Activated naive CD8-positive, alpha-beta T cell treated with anti-CD3 and anti-CD28 coated beads, Interleukin-2, amount 50 U/mL, for 24 hours (primary cell): ENCODE measurements around the gene DONSON.
"Not testable (repeated sequence)": the region's sequence is repeated elsewhere in the genome, so short reads cannot be mapped to it uniquely, and the experiment has no call there.

ENCODE experiments used
- ATAC-seq: fragments of 150-1000 bp; cut with Tn5 transposase; one replicate; pipeline ENCODE4 v1.10.0; 2021
- DNase-seq: peaks from one replicate; pipeline ENCODE4 v3.0.0; 2021
- H3K27ac Mint-ChIP-seq: one replicate; pipeline ENCODE4 v1.8.0; 2021; ENCODE audit warnings: mild to moderate bottlenecking, mixed read lengths
- H3K27me3 Mint-ChIP-seq: one replicate; pipeline ENCODE4 v1.8.0; 2021; ENCODE audit warnings: mixed read lengths
- H3K36me3 Mint-ChIP-seq: one replicate; pipeline ENCODE4 v1.8.0; 2021; ENCODE audit warnings: low read depth, mixed read lengths
- H3K4me1 Mint-ChIP-seq: one replicate; pipeline ENCODE4 v1.8.0; 2021; ENCODE audit warnings: mixed read lengths
- H3K4me3 Mint-ChIP-seq: one replicate; pipeline ENCODE4 v1.8.0; 2021; ENCODE audit warnings: mild to moderate bottlenecking, moderate library complexity, mixed read lengths
- H3K9me3 Mint-ChIP-seq: one replicate; pipeline ENCODE4 v1.8.0; 2021; ENCODE audit warnings: mixed read lengths

The DONSON gene

DNA sequence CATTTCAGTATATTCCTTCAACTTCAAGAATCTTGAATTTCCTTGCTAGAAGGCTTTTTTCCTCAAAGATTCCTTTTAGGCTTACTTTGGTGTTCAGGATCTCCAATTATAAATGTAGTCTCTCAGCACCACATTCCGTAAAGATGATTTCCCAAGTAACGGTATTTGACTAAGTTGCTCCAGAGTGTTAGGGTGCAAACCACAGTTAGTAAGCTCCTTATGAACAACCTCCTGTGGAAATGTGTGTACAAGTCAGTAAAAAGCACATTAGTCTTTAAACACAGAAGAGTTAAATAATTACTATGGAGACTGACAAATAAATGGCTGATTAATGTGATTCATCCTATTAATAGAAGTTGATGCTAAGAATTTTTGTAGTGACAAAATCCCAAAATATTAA, 10.3 kb downstream of the DONSON start:
- Mint-ChIP-seq H3K9me3 (no peaks in the 10 kb centered on the region), H3K27me3 (no peaks in the 10 kb centered on the region), H3K36me3 (peaks cover 50% of the 10 kb centered on the region), H3K27ac (peak overlapping the region; percentile 71), H3K4me1 (peaks cover 13% of the 10 kb centered on the region), H3K4me3 (no peak overlapping the region)
- ATAC-seq: no peak
- no peak for DNase-seq

DNA sequence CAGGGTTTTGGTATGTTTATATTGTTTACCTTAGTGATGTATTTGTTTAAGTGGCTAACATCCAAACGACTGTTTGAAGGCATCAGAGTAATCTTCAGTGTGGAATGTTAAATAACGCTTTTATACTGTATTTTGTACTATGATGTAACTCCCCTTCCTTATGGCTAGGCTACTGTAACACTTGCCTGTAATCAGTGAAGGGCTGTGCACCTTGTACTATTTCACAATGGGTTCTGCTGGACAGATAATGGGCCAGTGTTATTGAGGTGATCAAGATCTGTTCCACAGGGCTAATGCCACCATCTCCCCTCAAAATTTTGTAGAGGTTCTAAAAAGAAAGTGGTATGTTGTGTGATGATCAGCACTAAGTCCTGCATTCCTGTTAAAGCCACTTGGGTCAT, 11.7 kb downstream of the DONSON start:
- not testable (repeated sequence) for H3K27me3 Mint-ChIP-seq, H3K9me3 Mint-ChIP-seq, H3K4me3 Mint-ChIP-seq, DNase-seq, H3K27ac Mint-ChIP-seq, ATAC-seq
- H3K4me1 Mint-ChIP-seq: peaks cover 17% of the 10 kb centered on the region
- peaks cover 52% of the 10 kb centered on the region for H3K36me3 Mint-ChIP-seq

DNA sequence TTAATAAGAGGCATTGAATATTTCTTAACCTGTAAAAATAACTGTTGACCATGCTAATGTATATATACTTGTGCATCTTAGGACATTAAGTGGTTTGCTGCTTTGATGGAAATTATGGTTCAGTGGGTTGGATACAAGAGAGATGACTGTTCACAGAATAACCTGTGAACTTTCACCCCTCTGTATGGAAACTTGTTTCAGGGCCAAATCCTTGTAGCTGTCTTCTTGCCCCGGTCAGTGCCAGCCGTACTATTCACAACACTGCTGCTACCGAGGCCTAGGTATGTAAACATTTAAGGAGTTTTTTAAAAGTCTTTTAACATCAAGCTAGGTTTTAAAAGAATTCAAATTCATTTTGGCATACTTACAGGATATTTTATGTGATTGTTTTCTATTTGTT, 16.1 kb downstream of the DONSON start:
- H3K27me3 Mint-ChIP-seq: no peaks in the 10 kb centered on the region
- H3K27ac Mint-ChIP-seq: no peak overlapping the region
- H3K4me1 Mint-ChIP-seq: peaks cover 10% of the 10 kb centered on the region
- no peaks in the 10 kb centered on the region for H3K9me3 Mint-ChIP-seq
- DNase-seq: no peak
- H3K36me3 Mint-ChIP-seq: peaks cover 56% of the 10 kb centered on the region
- H3K4me3 Mint-ChIP-seq: no peak overlapping the region
- ATAC-seq: peak; percentile 33

DNA sequence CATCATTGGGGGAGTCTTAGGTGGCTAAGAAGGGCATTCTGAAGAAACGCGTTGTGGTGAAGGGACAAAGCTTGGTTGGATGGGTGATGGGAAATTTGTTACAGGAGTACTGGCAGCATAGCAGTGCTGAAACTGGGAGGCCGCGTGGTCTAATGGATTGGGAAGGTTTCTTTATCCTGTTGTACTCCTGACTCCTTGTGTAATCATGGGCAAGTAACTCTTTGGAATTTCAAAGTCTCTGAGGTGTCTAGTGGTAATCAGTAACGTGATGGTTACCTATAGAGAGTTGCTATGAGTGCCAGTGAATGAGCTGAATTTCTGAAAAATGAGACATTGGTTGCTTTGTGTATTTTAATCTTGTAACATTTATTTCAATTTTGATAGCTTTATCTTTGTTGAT, 18.5 kb downstream of the DONSON start:
- Mint-ChIP-seq H3K36me3 (peaks cover 57% of the 10 kb centered on the region), H3K27ac (peak overlapping the region; percentile 66), H3K4me1 (peaks cover 15% of the 10 kb centered on the region)

DNA sequence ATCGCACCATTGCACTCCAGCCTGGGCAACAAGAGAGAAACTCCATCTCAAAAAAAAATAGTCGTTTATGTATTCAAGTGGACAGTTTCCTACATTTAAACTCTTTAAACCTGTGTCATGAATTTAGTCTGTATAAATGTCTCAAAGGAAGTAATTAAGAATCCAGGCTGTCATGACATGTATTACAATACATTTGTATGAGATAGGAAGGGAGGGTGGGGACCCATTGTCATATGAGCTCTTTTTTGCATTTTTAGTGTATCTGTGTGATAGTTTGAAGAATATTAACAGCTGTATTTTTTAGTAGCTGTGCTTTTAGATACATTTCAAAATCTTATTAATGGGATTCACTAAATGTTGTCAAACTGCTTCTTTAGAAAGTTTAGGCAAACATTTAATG, 20.0 kb downstream of the DONSON start:
- H3K9me3 Mint-ChIP-seq: no peaks in the 10 kb centered on the region
- H3K36me3 Mint-ChIP-seq: peaks cover 58% of the 10 kb centered on the region
- H3K4me3 Mint-ChIP-seq: no peak overlapping the region
- DNase-seq (no peak), ATAC-seq (no peak)
- peaks cover 15% of the 10 kb centered on the region for H3K4me1 Mint-ChIP-seq
- no peak overlapping the region for H3K27ac Mint-ChIP-seq
- no peaks in the 10 kb centered on the region for H3K27me3 Mint-ChIP-seq

More for the DNA sequence above, 18.5 kb downstream of the DONSON start:
- no peak for DNase-seq
- ATAC-seq: no peak
- Mint-ChIP-seq H3K4me3 (no peak overlapping the region), H3K27me3 (no peaks in the 10 kb centered on the region), H3K9me3 (no peaks in the 10 kb centered on the region)

DNA sequence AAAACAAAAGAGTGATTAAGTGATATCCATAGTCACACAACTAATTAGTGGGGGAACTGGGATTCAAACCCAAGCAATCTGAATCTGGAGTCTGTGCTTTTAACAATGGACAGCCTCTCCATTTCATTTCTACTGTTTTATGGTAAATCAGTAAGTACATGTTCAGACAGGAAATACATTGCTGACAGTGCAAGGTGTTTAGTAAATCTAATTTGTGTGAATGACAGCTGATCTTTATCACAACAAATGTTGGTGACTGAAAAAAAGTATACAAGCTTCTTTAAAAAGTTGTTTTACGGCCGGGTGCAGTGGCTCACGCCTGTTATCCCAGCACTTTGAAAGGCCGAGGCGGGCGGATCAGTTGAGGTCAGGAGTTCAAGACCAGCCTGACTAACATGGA, 20.6 kb downstream of the DONSON start:
- Mint-ChIP-seq H3K27ac (no peak overlapping the region), H3K4me1 (peaks cover 17% of the 10 kb centered on the region), H3K9me3 (no peaks in the 10 kb centered on the region), H3K36me3 (peaks cover 56% of the 10 kb centered on the region), H3K4me3 (no peak overlapping the region), H3K27me3 (no peaks in the 10 kb centered on the region)
- ATAC-seq (no peak), DNase-seq (no peak)

DNA sequence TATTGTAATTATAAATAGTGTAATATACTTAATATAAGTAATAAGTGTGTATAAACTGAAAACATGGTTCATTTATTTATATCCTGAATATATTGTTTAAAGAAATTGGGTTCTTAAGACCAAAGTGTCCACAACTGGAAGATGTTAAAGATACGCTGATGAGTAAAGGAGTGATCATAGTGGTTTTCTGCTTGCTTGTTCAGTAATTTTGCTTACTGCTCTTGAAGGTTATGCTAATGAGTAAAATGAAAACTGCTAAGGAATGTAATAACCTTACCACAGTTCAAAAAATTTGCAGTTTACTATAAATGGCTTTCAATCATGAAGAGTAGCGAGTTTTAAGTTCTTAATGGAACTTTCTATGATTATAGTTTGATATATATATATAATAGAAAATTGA, 22.0 kb downstream of the DONSON start:
- H3K9me3 Mint-ChIP-seq: no peaks in the 10 kb centered on the region
- ATAC-seq (no peak), DNase-seq (no peak)
- no peak overlapping the region for H3K4me3 Mint-ChIP-seq
- no peaks in the 10 kb centered on the region for H3K27me3 Mint-ChIP-seq
- H3K36me3 Mint-ChIP-seq: peaks cover 50% of the 10 kb centered on the region
- peaks cover 18% of the 10 kb centered on the region for H3K4me1 Mint-ChIP-seq
- no peak overlapping the region for H3K27ac Mint-ChIP-seq

DNA sequence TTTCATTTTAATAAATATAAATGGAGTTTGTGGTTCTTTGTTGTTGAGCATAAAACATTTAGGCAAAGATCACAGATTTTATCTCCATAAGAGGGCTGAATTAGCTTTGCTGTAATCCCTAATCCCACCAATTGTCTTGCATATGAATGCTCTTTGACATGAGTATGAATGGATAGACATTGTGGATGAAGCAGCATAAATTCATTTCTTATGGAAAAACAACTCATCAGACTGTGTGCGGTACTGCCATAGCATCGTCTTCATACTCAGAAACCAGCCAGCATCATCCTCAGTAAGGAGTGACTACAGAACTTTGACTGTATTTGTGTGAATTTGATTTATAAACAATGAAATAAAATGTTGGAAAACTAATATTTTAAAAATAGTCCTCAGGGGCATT, 26.1 kb downstream of the DONSON start:
- no peak for DNase-seq
- H3K27ac Mint-ChIP-seq: no peak overlapping the region

DNA sequence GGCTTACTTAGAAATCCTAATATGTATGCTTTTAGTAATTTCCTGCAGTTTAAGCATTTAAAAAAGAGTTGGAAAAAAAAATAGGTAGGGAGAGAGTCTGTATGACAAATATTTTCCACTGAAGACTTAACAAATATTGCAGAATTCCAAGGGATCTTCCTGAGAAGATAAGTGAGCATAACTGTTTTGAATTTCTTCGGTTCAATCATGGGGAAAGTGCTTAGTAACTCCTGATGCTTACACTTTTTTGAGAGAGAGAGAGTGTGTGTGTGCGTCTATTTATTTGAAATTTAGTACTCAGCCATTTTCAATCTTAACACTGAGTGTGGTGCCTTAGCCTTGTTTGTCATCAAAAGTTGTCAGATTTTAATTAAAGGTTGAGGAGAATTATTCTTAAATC, 27.1 kb downstream of the DONSON start:
- ATAC-seq: no peak
- H3K9me3 Mint-ChIP-seq: no peaks in the 10 kb centered on the region

More for the DNA sequence above, 26.1 kb downstream of the DONSON start:
- Mint-ChIP-seq H3K36me3 (peaks cover 66% of the 10 kb centered on the region), H3K4me3 (no peak overlapping the region), H3K4me1 (peaks cover 27% of the 10 kb centered on the region), H3K27me3 (no peaks in the 10 kb centered on the region), H3K9me3 (no peaks in the 10 kb centered on the region)
- ATAC-seq: no peak

DNA sequence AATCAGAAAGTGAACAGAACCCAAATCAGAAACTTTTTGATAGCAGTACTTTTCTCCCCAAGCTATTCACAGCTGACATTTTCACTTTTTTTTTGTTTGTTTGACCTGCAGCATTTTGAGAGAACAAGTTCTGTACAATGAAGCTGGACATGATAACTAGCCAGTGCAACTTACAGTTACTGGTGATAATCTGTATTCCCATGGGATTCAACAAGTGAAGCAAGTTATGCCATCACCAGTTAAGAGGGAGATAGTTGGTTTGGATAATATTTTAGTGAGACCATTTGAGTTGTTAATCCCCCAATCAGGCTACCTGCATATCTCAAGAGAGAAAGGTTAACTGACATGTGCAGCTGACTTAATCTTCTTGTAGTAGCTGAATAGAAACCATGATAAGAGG, 27.5 kb downstream of the DONSON start:
- H3K36me3 Mint-ChIP-seq: peaks cover 74% of the 10 kb centered on the region
- H3K27ac Mint-ChIP-seq: peak overlapping the region; percentile 25
- H3K4me3 Mint-ChIP-seq: no peak overlapping the region
- H3K27me3 Mint-ChIP-seq: no peaks in the 10 kb centered on the region
- no peak for ATAC-seq
- H3K9me3 Mint-ChIP-seq: no peaks in the 10 kb centered on the region
- H3K4me1 Mint-ChIP-seq: peaks cover 35% of the 10 kb centered on the region
- no peak for DNase-seq

More for the DNA sequence above, 27.1 kb downstream of the DONSON start:
- no peak overlapping the region for H3K4me3 Mint-ChIP-seq
- H3K36me3 Mint-ChIP-seq: peaks cover 70% of the 10 kb centered on the region
- peaks cover 32% of the 10 kb centered on the region for H3K4me1 Mint-ChIP-seq
- peak overlapping the region; percentile 50 for H3K27ac Mint-ChIP-seq
- DNase-seq: no peak
- H3K27me3 Mint-ChIP-seq: no peaks in the 10 kb centered on the region

DNA sequence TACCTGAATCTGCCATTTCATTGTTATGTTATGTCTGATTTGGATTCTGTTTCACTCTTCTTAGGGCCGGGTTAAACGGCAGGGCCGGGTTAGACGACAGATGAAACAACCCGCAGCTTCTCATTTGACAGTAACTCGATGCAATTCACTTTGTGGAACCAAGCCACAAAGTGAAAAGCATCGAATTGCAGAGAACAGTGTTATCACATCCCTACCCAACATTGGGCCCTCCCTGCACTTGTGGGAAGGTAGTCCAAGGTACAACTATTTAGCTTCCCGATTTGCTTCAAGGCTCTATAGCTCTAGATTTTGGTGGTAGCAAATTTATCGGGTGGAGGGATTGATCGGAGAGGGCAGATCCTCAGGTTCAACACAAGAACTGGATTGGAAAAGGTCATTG, 28.7 kb downstream of the DONSON start:
- Mint-ChIP-seq H3K27ac (no peak overlapping the region), H3K36me3 (peaks cover 79% of the 10 kb centered on the region), H3K27me3 (no peaks in the 10 kb centered on the region), H3K4me1 (peaks cover 44% of the 10 kb centered on the region), H3K9me3 (no peaks in the 10 kb centered on the region), H3K4me3 (no peak overlapping the region)
- ATAC-seq: no peak
- DNase-seq: no peak

DNA sequence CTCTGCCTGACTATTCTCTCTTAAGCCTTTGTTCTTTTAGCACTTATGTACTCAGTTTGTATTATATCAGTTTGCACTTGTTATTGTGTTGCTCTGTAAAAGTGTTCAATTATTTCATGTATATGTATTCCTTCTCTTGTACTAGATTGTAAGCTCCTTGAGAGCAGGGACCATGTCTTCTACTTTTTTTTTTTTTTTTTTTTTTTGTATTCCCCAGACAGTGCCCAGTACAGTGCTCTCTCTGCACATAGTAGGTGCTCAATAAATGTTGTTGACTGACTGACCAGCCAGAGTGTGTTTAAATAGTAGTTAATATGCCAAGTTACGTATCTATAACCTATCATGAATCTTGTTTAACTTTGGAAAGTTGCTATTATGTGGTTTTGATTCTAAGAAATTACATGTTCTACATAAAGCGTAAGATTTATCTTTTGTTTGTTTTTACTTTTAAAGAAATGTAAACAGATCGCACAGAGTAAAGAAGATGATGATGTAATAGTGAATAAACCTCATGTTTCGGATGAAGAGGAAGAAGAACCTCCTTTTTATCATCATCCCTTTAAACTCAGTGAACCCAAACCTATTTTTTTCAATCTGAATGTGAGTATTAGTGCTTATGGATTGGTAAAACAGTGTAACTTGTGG, 29.6 kb downstream of the DONSON start:
- H3K9me3 Mint-ChIP-seq: no peaks in the 10 kb centered on the region
- H3K27me3 Mint-ChIP-seq: no peaks in the 10 kb centered on the region
- peaks cover 53% of the 10 kb centered on the region for H3K4me1 Mint-ChIP-seq
- ATAC-seq: no peak
- H3K36me3 Mint-ChIP-seq: peaks cover 83% of the 10 kb centered on the region
- DNase-seq: no peak
- H3K4me3 Mint-ChIP-seq: no peak overlapping the region
- no peak overlapping the region for H3K27ac Mint-ChIP-seq

DNA sequence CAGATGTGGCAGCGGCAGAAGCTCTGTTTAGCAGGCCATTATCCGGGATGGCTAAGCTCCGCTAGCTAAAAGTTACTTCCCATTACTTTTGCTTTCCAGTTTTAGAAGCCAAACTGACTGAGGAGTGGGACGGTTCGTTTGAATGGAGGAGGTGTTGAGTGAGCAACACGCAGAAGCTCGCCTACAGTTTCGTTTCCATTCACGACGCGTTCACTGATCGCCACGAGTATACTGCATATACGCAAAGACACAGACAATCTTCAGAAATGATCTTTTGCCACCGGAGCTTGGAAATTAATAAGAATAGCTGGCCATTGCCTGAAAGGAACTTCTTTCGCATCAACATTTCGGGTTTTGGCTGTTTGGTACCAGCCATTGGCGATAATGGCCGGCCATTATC, 31.0 kb downstream of the DONSON start:
- peaks cover 86% of the 10 kb centered on the region for H3K36me3 Mint-ChIP-seq
- DNase-seq (no peak), ATAC-seq (no peak)
- no peaks in the 10 kb centered on the region for H3K27me3 Mint-ChIP-seq
- H3K27ac Mint-ChIP-seq: no peak overlapping the region
- no peaks in the 10 kb centered on the region for H3K9me3 Mint-ChIP-seq
- peaks cover 60% of the 10 kb centered on the region for H3K4me1 Mint-ChIP-seq
- H3K4me3 Mint-ChIP-seq: no peak overlapping the region

DNA sequence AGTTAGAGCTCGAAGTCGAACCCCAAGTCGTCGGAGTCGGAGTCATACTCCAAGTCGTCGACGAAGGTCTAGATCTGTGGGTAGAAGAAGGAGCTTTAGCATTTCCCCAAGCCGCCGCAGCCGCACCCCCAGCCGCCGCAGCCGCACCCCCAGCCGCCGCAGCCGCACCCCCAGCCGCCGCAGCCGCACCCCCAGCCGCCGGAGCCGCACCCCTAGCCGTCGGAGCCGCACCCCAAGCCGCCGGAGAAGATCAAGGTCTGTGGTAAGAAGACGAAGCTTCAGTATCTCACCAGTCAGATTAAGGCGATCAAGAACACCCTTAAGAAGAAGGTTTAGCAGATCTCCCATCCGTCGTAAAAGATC, 33.5 kb downstream of the DONSON start:
- ATAC-seq (no peak), DNase-seq (no peak)
- Mint-ChIP-seq H3K4me1 (peaks cover 48% of the 10 kb centered on the region), H3K27me3 (no peaks in the 10 kb centered on the region), H3K9me3 (no peaks in the 10 kb centered on the region), H3K27ac (no peak overlapping the region), H3K4me3 (peak overlapping the region; percentile 35), H3K36me3 (peaks cover 86% of the 10 kb centered on the region)

DNA sequence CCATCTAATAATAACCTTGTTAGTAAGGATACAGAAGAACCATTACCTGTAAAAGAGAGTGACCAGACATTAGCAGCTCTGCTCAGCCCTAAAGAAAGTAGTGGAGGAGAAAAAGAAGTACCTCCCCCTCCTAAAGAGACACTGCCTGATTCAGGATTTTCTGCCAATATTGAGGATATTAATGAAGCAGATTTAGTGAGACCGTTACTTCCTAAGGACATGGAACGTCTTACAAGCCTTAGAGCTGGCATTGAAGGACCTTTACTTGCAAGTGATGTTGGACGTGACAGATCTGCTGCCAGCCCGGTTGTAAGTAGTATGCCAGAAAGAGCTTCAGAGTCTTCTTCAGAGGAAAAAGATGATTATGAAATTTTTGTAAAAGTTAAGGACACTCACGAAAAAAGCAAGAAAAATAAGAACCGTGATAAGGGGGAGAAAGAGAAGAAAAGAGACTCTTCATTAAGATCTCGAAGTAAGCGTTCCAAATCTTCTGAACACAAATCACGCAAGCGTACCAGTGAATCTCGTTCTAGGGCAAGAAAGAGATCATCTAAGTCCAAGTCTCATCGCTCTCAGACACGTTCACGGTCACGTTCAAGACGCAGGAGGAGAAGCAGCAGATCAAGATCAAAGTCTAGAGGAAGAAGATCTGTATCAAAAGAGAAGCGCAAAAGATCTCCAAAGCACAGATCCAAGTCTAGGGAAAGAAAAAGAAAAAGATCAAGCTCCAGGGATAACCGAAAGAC, 34.1 kb downstream of the DONSON start:
- Mint-ChIP-seq H3K27ac (peak overlapping the region; percentile 11), H3K4me3 (peak overlapping the region; percentile 13), H3K27me3 (no peaks in the 10 kb centered on the region), H3K9me3 (no peaks in the 10 kb centered on the region), H3K4me1 (peaks cover 48% of the 10 kb centered on the region), H3K36me3 (peaks cover 86% of the 10 kb centered on the region)
- ATAC-seq (no peak), DNase-seq (no peak)
